Ascending aorta (tissue), 2 donors: Measurements from ENCODE around the gene ARF3. TPM values are rescaled to one million over a fixed set of nuclear protein-coding genes. Genes with fewer than 3 reads are reported as not detected.
A peak's percentile ranks its signal among the peaks of the same experiment; 100 is the strongest.

Experiments
- DNase-seq, 2 donors: peaks; one replicate each; pipeline ENCODE4 v3.0.0-alpha.2; 2019; ENCODE audit warnings: low spot score in 2 of 2
- H3K27ac ChIP-seq, 2 donors: fragments of 200-600 bp; sonication (generic); one replicate each; pipeline ENCODE4 v1.5.1; 2016 to 2017; ENCODE audit warnings: mild to moderate bottlenecking in 1 of 2
- H3K27me3 ChIP-seq: fragments of 200-600 bp; sonication (generic); one replicate; pipeline ENCODE4 v1.5.1; 2017
- H3K36me3 ChIP-seq, 2 donors: fragments of 200-600 bp; sonication (generic); one replicate each; pipeline ENCODE4 v1.5.1; 2016
- H3K4me1 ChIP-seq, 2 donors: fragments of 200-600 bp; sonication (generic); one replicate each; pipeline ENCODE4 v1.5.1; 2016 to 2017; ENCODE audit warnings: mild to moderate bottlenecking in 1 of 2
- H3K4me3 ChIP-seq, 2 donors: fragments of 200-600 bp; sonication (generic); one replicate each; pipeline ENCODE4 v1.5.1; 2016 to 2017; ENCODE audit warnings: mild to moderate bottlenecking in 1 of 2
- H3K9me3 ChIP-seq, 2 donors: fragments of 200-600 bp; sonication (generic); one replicate each; pipeline ENCODE4 v1.5.1; 2016
- intact Hi-C: fragments of 100-400 bp; cut with DNase I; formaldehyde crosslinking; loops from one replicate; pipeline ENCODE4 v1.15.1; 2023
- total RNA-seq: library from RNA; depleted of rRNA; stranded (reverse); fragments of >200 nt; gene quantifications from one replicate; pipeline ENCODE4 v1.1.0, GENCODE V29; 2016
- TF ChIP-seq, protein P1 (sequence below), 3 experiments: fragments of 200-600 bp in 2 of 3; fragments of 450-650 bp in 1 of 3; sonication (generic) in 2 of 3; IDR thresholded peaks; one replicate each; pipeline ENCODE4 v1.5.1; 2016 to 2019; ENCODE audit warnings: antibody characterized with exemption in 3 of 3, mild to moderate bottlenecking in 1 of 3, moderate library complexity in 1 of 3

Gene ARF3
- total RNA-seq, result 68.4 TPM

DNA sequence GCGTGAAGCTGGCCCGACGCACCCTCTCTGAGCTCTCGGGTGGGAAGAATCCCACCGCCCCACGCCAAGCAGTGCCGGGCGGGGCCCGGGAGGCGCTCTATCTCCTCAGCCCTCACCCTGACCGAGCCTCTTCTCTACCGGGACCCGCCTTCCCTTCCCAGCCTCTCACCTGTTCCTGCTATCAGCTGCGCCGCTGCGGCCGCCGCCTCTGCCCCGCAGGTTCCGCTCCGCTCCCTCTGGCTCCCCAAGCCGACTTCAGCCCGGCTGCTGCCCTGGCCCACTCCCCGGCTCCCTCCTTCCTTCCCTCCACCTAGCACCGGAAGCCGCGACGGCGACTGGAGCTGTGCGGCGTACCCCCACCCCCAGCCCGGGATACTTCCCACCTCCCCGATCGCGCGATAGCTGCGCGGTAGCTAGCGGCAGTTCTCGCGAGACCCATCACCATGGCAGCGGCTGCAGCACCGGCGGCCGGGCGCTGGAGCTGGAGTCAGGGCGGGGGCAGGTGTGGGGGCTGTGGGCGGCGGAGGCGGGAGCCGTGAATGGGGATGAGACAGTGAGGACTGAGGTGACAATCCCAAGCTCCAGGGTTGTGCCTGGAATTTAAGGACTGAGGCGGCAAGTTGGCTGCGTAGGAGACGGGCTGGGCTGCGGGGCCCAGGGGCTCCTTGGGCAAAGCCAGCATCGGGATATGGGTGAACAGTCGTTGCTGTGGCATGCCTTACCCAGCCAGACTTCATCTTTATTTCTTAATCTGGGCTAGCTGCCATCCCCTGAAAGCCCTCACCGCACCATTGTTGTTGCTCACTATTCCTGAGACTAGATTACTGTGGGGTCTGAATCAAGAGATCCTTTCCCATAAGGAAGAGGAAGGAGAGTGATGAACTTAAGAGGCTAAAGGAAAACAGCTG lies at the start of gene ARF3:
ARF3 (minus strand) TSS at position 347 of the 908 bp plus-strand sequence. CDS start 16,392 bp downstream, outside the sequence.
- TF ChIP-seq, protein P1, sequence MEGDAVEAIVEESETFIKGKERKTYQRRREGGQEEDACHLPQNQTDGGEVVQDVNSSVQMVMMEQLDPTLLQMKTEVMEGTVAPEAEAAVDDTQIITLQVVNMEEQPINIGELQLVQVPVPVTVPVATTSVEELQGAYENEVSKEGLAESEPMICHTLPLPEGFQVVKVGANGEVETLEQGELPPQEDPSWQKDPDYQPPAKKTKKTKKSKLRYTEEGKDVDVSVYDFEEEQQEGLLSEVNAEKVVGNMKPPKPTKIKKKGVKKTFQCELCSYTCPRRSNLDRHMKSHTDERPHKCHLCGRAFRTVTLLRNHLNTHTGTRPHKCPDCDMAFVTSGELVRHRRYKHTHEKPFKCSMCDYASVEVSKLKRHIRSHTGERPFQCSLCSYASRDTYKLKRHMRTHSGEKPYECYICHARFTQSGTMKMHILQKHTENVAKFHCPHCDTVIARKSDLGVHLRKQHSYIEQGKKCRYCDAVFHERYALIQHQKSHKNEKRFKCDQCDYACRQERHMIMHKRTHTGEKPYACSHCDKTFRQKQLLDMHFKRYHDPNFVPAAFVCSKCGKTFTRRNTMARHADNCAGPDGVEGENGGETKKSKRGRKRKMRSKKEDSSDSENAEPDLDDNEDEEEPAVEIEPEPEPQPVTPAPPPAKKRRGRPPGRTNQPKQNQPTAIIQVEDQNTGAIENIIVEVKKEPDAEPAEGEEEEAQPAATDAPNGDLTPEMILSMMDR (IDR thresholded peaks at IDR 0.05), result no peak
- Histone ChIP-seq H3K36me3 (no peaks in the 10 kb centered on the region), H3K27me3 (no peaks in the 10 kb centered on the region), H3K4me1 (peaks cover 0 to 18% of the 10 kb centered on the region in 2 donors), H3K27ac (peak within 1 kb of the TSS; percentile 81 to 84), H3K4me3 (peak within 1 kb of the TSS; percentile 72 to 95), H3K9me3 (no peaks in the 10 kb centered on the region)
- intact Hi-C loops, result loop anchor here (2.0 to 5.0 kb wide), 3 partner anchors 105 to 240 kb away; partner anchors contain the start of genes CCNT1 and DDX23
- peak; percentile 75 to 96 for DNase-seq

DNA sequence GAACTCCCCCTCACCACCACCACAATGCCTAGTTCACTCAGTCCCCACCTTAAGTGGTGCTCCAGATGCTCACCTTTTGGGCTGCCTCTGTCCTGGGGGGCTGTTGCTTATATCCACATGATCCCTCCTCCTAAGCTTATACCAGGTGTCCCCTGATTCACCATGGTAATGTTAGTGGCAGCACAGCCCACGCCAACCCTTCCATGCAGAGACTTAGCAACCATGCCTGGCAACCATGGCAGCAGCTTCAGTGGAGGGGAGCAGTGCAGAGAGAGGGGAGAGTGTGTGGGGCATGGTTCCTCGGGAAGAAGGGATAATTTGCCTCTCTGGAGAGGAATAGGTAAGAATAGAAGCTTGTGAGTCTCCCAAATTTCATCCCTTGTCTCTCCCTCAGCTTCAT lies 43.1 kb upstream of the ARF3 start:
- DNase-seq, result no peak
- intact Hi-C loops, result no loop called here
- Histone ChIP-seq H3K27me3 (peaks cover 13% of the 10 kb centered on the region), H3K4me1 (peaks cover 21 to 29% of the 10 kb centered on the region in 2 donors), H3K27ac (no peak overlapping the region), H3K36me3 (peaks cover 38 to 43% of the 10 kb centered on the region in 2 donors), H3K4me3 (no peak overlapping the region), H3K9me3 (no peaks in the 10 kb centered on the region)
- TF ChIP-seq, protein P1 (IDR thresholded peaks at IDR 0.05), result no peak

DNA sequence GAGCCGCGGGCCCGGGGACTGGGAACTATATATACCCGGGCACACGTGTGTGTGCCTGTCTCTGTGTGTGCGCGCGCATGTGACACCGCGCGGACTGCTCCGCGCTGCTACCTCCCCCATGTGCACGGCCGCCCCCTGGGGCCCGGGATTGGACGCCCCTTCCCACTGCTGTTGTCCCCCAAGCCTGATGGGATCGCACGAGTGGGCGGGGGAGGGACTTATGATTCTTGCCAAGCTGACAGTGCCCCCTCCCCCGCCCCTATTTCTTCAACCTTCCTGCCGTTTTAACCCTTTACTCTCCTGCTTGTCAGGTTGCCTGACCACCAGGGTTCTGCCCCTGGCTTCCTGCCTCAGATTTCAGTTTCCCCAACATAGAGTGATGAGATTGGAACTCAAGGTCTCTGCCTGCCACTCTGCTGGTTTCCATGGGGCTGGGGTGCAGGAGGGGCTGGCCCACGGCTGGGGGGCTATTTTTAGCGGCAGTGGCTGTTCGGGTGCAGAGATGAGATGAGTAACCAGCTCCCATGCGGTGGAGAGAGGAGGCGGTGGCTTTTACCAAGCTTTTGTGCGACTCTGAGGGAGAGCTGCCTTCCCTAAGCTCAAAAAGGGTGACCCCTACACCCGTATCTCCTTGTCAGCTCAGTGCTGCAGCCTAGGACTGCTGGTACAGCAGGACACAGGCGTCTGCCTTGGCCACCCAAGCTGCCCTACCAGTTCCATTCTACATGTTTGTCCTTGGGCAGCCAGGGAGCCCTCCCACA lies 42.3 kb upstream of the ARF3 start, which contains the start of gene DDN:
DDN (minus strand) TSS at position 5 of the 761 bp plus-strand sequence. CDS start 88 bp downstream, outside the sequence.
- peaks cover 21 to 29% of the 10 kb centered on the region in 2 donors for H3K4me1 ChIP-seq
- no peak for DNase-seq
- TF ChIP-seq, protein P1 (IDR thresholded peaks at IDR 0.05), result no peak
- peaks cover 30 to 35% of the 10 kb centered on the region in 2 donors for H3K36me3 ChIP-seq
- peaks cover 19% of the 10 kb centered on the region for H3K27me3 ChIP-seq
- H3K27ac ChIP-seq, result no peak within 1 kb of the TSS
- H3K4me3 ChIP-seq, result peak within 1 kb of the TSS; percentile 58 to 65
- H3K9me3 ChIP-seq, result no peaks in the 10 kb centered on the region
- intact Hi-C loops, result no loop called here

DNA sequence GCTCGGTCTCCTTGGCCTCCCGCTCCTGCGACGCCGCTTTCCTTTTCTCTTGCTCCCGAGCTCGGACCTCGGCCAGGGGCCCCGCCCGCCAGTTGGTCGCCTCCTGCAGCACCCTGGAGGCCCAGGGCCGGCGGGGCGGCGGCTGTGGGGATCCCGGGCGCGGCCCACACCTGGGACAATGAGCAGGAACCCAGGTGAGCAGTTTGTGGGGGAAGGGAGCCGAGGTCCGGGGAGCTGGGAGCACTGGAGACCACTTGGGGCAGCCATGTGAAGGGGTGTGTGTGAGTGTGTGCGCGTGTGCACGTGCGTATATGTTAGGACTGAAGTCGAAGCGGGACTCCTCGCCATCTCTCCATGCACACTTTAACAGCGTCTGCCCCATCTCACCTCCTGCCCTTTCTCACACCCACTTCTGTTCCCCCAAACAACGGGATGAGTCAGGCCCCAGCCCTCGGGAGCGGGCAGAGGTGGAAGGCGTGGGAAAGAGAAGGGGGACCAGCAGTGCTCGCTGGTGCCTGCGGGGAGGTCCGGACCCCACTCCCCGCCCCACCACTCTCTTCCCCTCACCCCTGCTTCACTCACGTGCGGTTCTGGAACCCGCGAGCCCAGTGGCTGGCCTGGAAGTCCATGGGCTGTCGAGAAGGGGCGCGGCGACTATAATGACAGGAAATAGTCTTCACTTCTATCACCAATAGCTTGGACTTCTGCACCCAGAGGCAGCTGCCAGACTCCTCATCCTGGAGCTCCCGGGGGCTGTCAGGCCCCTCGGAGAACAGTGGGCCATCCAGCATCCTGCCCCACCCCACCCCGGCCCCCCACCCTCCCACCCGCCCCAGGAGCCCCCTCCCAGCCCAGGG lies 41.4 kb upstream of the ARF3 start:
- H3K27ac ChIP-seq, result no peak overlapping the region
- peak overlapping the region; percentile 58 to 65 for H3K4me3 ChIP-seq
- H3K36me3 ChIP-seq, result peaks cover 22 to 27% of the 10 kb centered on the region in 2 donors
- intact Hi-C loops, result no loop called here
- peaks cover 21% of the 10 kb centered on the region for H3K27me3 ChIP-seq
- TF ChIP-seq, protein P1 (IDR thresholded peaks at IDR 0.05), result no peak
- H3K4me1 ChIP-seq, result peaks cover 21 to 29% of the 10 kb centered on the region in 2 donors
- no peak for DNase-seq
- H3K9me3 ChIP-seq, result no peaks in the 10 kb centered on the region
